ENCODE measurements around the gene SAP25. TPM values are rescaled to one million over a fixed set of nuclear protein-coding genes. Genes with fewer than 3 reads are reported as not detected.
A peak's percentile ranks its signal among the peaks of the same experiment; 100 is the strongest.

SAP25 gene
- total and polyA plus RNA-seq, 2 of the 4 experiments (the other 2 are of a cell fraction): 1.8 TPM; not detected in 1

- H4K5ac ChIP-seq (ENCODE audit: low read depth, low read length): peak overlapping the region; percentile 21
- peaks cover 27% of the 10 kb centered on the region for H3K9me1 ChIP-seq (ENCODE audit: insufficient read depth, low read length)
- peak overlapping the region; percentile 17 for H2BK120ac ChIP-seq (ENCODE audit: low read depth, low read length)
- in situ Hi-C loops (cut with MboI; ENCODE audit: low sequenced_read_pairs) (no loop called here), intact Hi-C loops (cut with micrococcal nuclease) (loop anchor here (5.0 kb wide), 2 partner anchors 56 to 71 kb away; partner anchors contain the start of gene TSC22D4), dilution Hi-C loops (cut with HindIII; ENCODE audit: low sequenced_read_pairs, unreplicated experiment) (no loop called here)
- no peak overlapping the region for H3K56ac ChIP-seq (ENCODE audit: extremely low read depth, insufficient read depth, low read length)
- H2AFZ ChIP-seq (replicated peaks; ENCODE audit: low read length, poor library complexity): peak overlapping the region; percentile 28
- H3K4me1 ChIP-seq (ENCODE audit: control insufficient read depth, insufficient read depth, low read length): peaks cover 28% of the 10 kb centered on the region
- no peaks in the 10 kb centered on the region for H3K27me3 ChIP-seq (ENCODE audit: control insufficient read depth, insufficient read depth, low read length)
- no peaks in the 10 kb centered on the region for H4K20me1 ChIP-seq (ENCODE audit: insufficient read depth, low read length)
- ATAC-seq (ENCODE audit: low read depth): no peak
- H3K4me3 ChIP-seq (ENCODE audit: insufficient read depth, low read depth, low read length): no peak overlapping the region
- peak overlapping the region; percentile 39 for H2BK5ac ChIP-seq (ENCODE audit: low read depth, low read length, poor library complexity, severe bottlenecking)
- POLR2A ChIA-PET (ENCODE audit: unreplicated experiment): no interaction called here
- H2BK20ac ChIP-seq (ENCODE audit: low read depth, low read length): peak overlapping the region; percentile 48; the same call in 1 of the 2 replicates
- peak overlapping the region; percentile 43 for H4K91ac ChIP-seq (ENCODE audit: insufficient read depth, low read depth, low read length)
- peak overlapping the region; percentile 66 for H3K18ac ChIP-seq (ENCODE audit: low read depth, low read length)
- TF ChIP-seq USF2 (IDR thresholded peaks at IDR 0.05; ENCODE audit: low read depth, low read length): peak; percentile 39; the same call in 1 of the 2 replicates
- TF ChIP-seq RCOR1 (IDR thresholded peaks at IDR 0.05; ENCODE audit: insufficient replicate concordance, low read length): no peak
- no peak for TF ChIP-seq CEBPB (IDR thresholded peaks at IDR 0.05; ENCODE audit: low read depth, low read length)
- H3K4me2 ChIP-seq (ENCODE audit: low read depth, low read length): no peak overlapping the region
- DNase-seq: no peak
- no CpG with 5 or more reads among the region's 2 CpGs for WGBS, 2 experiments (ENCODE audit: extremely low coverage in 2 of 2, insufficient read length in 1 of 2)
- no TSS peak for BruUV-seq (replicated peaks)
- CTCF ChIA-PET: interaction anchor here (0.5 to 0.9 kb wide), 2 partner anchors 9 to 209 kb away, joined by 4 to 6 read pairs; no protein-coding TSS in a partner anchor
- no peak overlapping the region; the same call in 1 of the 2 replicates for H3K9ac ChIP-seq (ENCODE audit: low read depth, low read length)
- peaks cover 15 to 42% of the 10 kb centered on the region in 2 experiments for H3K79me1 ChIP-seq (ENCODE audit: low read depth in 1 of 2, low read length in 2 of 2)
- H3K27ac ChIP-seq (ENCODE audit: insufficient read depth, low read length): peak overlapping the region; percentile 63
- H2BK15ac ChIP-seq (ENCODE audit: low read depth, low read length): peak overlapping the region; percentile 32; the same call in 1 of the 3 replicates
- H3K4ac ChIP-seq (ENCODE audit: low read depth, low read length): peak overlapping the region; percentile 72
- peak overlapping the region; percentile 48; the same call in 1 of the 2 replicates for H3K23ac ChIP-seq (ENCODE audit: low read depth, low read length)
- H3K9me3 ChIP-seq (ENCODE audit: control insufficient read depth, insufficient read depth, low read length): no peaks in the 10 kb centered on the region
- H2AK9ac ChIP-seq (replicated peaks; ENCODE audit: low read depth, low read length, poor library complexity): peak overlapping the region; percentile 29
- H4K8ac ChIP-seq (ENCODE audit: low read depth in 2 of 2, low read length in 2 of 2): peak overlapping the region; percentile 44 to 60; a peak in 2 of 4 replicates
- H3K14ac ChIP-seq (replicated peaks; ENCODE audit: low read depth, low read length): peak overlapping the region; percentile 29; the same call in 1 of the 2 replicates
- H2AK5ac ChIP-seq (ENCODE audit: low read depth, low read length): peak overlapping the region; percentile 55
- H3K36me3 ChIP-seq (ENCODE audit: control insufficient read depth, insufficient read depth, low read length): peaks cover 2% of the 10 kb centered on the region; the same call in 1 of the 2 replicates
These were observed 25.8 kb downstream of the SAP25 start for GRCh38 chr7:100547872-100548271.
